Measurements from ENCODE around the gene PLEKHO2. TPM values are rescaled to one million over a fixed set of nuclear protein-coding genes. Genes with fewer than 3 reads are reported as not detected.

The PLEKHO2 gene
- polyA plus RNA-seq, 1 donor = 16.2 TPM

DNA sequence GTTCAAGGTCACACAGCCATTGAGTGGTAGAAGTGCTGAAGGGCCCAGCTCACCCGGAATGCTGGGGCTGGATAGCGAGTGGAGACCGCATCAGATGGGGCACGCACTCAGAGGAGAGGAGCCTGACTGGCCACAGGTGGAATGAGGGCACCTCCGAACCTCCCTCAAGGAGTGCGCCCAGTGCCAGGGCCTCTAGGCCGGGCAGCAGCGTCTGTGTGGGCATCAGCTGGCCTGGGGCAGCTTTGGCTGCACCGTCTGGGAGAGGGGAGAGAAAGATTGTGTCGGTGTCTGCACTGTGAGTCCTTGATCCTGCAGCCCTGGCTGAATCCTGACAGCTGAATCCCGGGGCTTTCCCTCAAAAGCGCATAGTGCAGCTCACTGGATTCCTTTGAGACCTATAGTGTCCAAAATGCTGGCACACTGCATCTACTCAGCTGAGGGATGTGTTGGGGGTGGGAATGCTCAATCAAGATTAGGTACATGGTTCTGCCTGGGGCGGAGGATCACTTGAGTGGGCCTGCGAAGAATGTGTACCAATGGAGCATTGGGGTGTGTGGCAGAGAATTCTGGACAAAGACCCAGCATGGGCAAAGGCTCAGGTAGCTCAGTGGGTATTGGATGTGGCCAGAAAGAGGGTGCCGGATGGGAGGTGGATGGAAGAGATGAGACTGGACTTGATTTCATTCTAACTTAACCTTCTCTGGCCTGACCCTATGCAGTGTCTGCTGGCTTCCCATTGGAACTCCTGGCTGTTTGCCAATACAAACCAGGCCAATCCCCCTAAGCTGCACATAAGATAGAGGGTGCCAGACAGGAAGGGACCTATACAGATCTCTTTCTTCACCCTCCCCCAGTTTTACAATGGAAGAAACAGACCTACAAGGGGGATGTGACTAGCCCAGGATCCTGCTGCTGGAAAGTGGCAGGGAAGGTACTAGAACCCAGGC is 70.9 kb downstream of the PLEKHO2 start:
- no peaks in the 10 kb centered on the region for H3K36me3 ChIP-seq (ENCODE audit: control insufficient read depth, insufficient read depth, low read length)
- H3K4me3 ChIP-seq (ENCODE audit: low read length) = no peak overlapping the region
- WGBS (ENCODE audit: insufficient coverage, low lambda C conversion rate) = no CpG with 5 or more reads among the region's 15 CpGs
- peaks cover 4% of the 10 kb centered on the region for H3K4me1 ChIP-seq (ENCODE audit: control insufficient read depth, insufficient read depth, low read length)
- H3K27me3 ChIP-seq (ENCODE audit: control insufficient read depth, insufficient read depth, low read length) = peaks cover 18% of the 10 kb centered on the region
- no peaks in the 10 kb centered on the region for H3K9me3 ChIP-seq (ENCODE audit: control insufficient read depth, low read depth, low read length)
- no peak for DNase-seq
- H3K27ac ChIP-seq (ENCODE audit: low read length) = no peak overlapping the region

GRCh38 chr15:64915518-64916227 is 74.0 kb downstream of the PLEKHO2 start:
- DNase-seq = no peak

GRCh38 chr15:64916365-64916764 is 74.7 kb downstream of the PLEKHO2 start:
- no CpG with 5 or more reads among the region's 2 CpGs for WGBS (ENCODE audit: insufficient coverage, low lambda C conversion rate)
- Histone ChIP-seq H3K27me3 (ENCODE audit: control insufficient read depth, insufficient read depth, low read length) (peaks cover 8% of the 10 kb centered on the region), H3K4me1 (ENCODE audit: control insufficient read depth, insufficient read depth, low read length) (peaks cover 4% of the 10 kb centered on the region), H3K4me3 (ENCODE audit: low read length) (no peak overlapping the region), H3K27ac (ENCODE audit: low read length) (no peak overlapping the region), H3K9me3 (ENCODE audit: control insufficient read depth, low read depth, low read length) (no peaks in the 10 kb centered on the region), H3K36me3 (ENCODE audit: control insufficient read depth, insufficient read depth, low read length) (no peaks in the 10 kb centered on the region)
- DNase-seq = no peak

More at GRCh38 chr15:64915518-64916227, 74.0 kb downstream of the PLEKHO2 start:
- no CpG with 5 or more reads among the region's 13 CpGs for WGBS (ENCODE audit: insufficient coverage, low lambda C conversion rate)
- H3K9me3 ChIP-seq (ENCODE audit: control insufficient read depth, low read depth, low read length) = no peaks in the 10 kb centered on the region
- H3K27ac ChIP-seq (ENCODE audit: low read length) = no peak overlapping the region
- H3K27me3 ChIP-seq (ENCODE audit: control insufficient read depth, insufficient read depth, low read length) = peaks cover 15% of the 10 kb centered on the region
- no peak overlapping the region for H3K4me3 ChIP-seq (ENCODE audit: low read length)
- H3K4me1 ChIP-seq (ENCODE audit: control insufficient read depth, insufficient read depth, low read length) = peaks cover 4% of the 10 kb centered on the region
- no peaks in the 10 kb centered on the region for H3K36me3 ChIP-seq (ENCODE audit: control insufficient read depth, insufficient read depth, low read length)

- Histone ChIP-seq H3K27ac (ENCODE audit: low read length) (no peak overlapping the region), H3K36me3 (ENCODE audit: control insufficient read depth, insufficient read depth, low read length) (no peaks in the 10 kb centered on the region), H3K27me3 (ENCODE audit: control insufficient read depth, insufficient read depth, low read length) (peaks cover 7% of the 10 kb centered on the region), H3K4me1 (ENCODE audit: control insufficient read depth, insufficient read depth, low read length) (no peaks in the 10 kb centered on the region), H3K4me3 (ENCODE audit: low read length) (no peak overlapping the region), H3K9me3 (ENCODE audit: control insufficient read depth, low read depth, low read length) (no peaks in the 10 kb centered on the region)
- DNase-seq = no peak
- no CpG with 5 or more reads among the region's 9 CpGs for WGBS (ENCODE audit: insufficient coverage, low lambda C conversion rate)
Observed at GRCh38 chr15:64917211-64917610, 75.5 kb downstream of the PLEKHO2 start.

Other genes starting within 250 kb of the PLEKHO2 start
- gene RBPMS2, start 66.3 kb upstream of the PLEKHO2 start, polyA plus RNA-seq = 7.7 TPM
- gene PIF1, start 16.3 kb upstream of the PLEKHO2 start, polyA plus RNA-seq = 7.2 TPM
- 5.6 TPM for gene ANKDD1A, start 70.0 kb downstream of the PLEKHO2 start, polyA plus RNA-seq
- 168 TPM for gene SPG21, start 148.0 kb downstream of the PLEKHO2 start, polyA plus RNA-seq
- 14.4 TPM for gene MTFMT, start 187.7 kb downstream of the PLEKHO2 start, polyA plus RNA-seq
- 20.2 TPM for gene SLC51B, start 203.5 kb downstream of the PLEKHO2 start, polyA plus RNA-seq
- gene RASL12, start 226.1 kb downstream of the PLEKHO2 start, polyA plus RNA-seq = 3.6 TPM
- gene KBTBD13, start 234.8 kb downstream of the PLEKHO2 start, polyA plus RNA-seq = 0.04 TPM